B cell (primary cell): ENCODE data around the gene GIGYF2. TPM values are rescaled to one million over a fixed set of nuclear protein-coding genes. Genes with fewer than 3 reads are reported as not detected.
"Not testable (repeated sequence)": the region's sequence is repeated elsewhere in the genome, so short reads cannot be mapped to it uniquely, and the experiment has no call there.

ENCODE experiments used
- ATAC-seq: fragments of 200-7000 bp; cut with Tn5 transposase; one replicate; pipeline ENCODE4 v1.10.0; 2021; ENCODE audit warnings: low read depth, mild to moderate bottlenecking, moderate number of reproducible peaks, moderate library complexity
- CTCF ChIA-PET: fragments of 350-600 bp; sonication (Branson Sonifier 250); formaldehyde crosslinking; loops from one replicate; lab custom pipeline; 2021; ENCODE audit warnings: antibody characterized with exemption, inconsistent platforms; lab: Charles Lee
- POLR2A ChIA-PET: fragments of 350-600 bp; sonication (Branson Sonifier 250); formaldehyde crosslinking; loops from one replicate; lab custom pipeline; 2021; ENCODE audit warnings: antibody characterized with exemption; lab: Charles Lee
- DNase-seq: peaks from one replicate; pipeline ENCODE4 v3.0.0; 2013
- H2AFZ ChIP-seq: 2 replicates; pipeline ENCODE4 v1.6.1; 2012; ENCODE audit warnings: mild to moderate bottlenecking, low read depth, low read length; ENCODE audit not compliant: insufficient read depth, poor library complexity, severe bottlenecking
- H3K27ac ChIP-seq, 2 donors: 1 replicate in 1 of 2; 2 replicates in 1 of 2; pipeline ENCODE4 v1.5.1; 2012 to 2013; ENCODE audit warnings: low read length in 2 of 2, mild to moderate bottlenecking in 2 of 2, moderate library complexity in 1 of 2
- H3K27me3 ChIP-seq, 4 experiments: fragments of 200-600 bp in 1 of 4; sonication (generic) in 1 of 4; replicated peaks in 1 of 4; 1 replicate in 2 of 4; 2 replicates in 2 of 4; pipeline versions ENCODE4 v1.6.1 to v1.7.0; 2013 to 2016; ENCODE audit warnings: low read length in 3 of 4, mild to moderate bottlenecking in 2 of 4, mixed read lengths in 1 of 4, moderate library complexity in 1 of 4; ENCODE audit not compliant: insufficient read depth in 4 of 4, control insufficient read depth in 3 of 4; ENCODE audit errors: control extremely low read depth in 1 of 4
- H3K36me3 ChIP-seq, 2 experiments: replicated peaks in 1 of 2; 1 replicate in 1 of 2; 2 replicates in 1 of 2; pipeline versions ENCODE4 v1.6.1 to v1.7.1; 2013; ENCODE audit warnings: low read length in 1 of 2; ENCODE audit not compliant: insufficient read depth in 2 of 2, control insufficient read depth in 1 of 2; ENCODE audit errors: control extremely low read depth in 1 of 2, extremely low read depth in 1 of 2
- H3K4me1 ChIP-seq, 2 donors: fragments of 200-600 bp in 1 of 2; sonication (generic) in 1 of 2; 1 replicate in 1 of 2; 2 replicates in 1 of 2; pipeline versions ENCODE4 v1.5.1 to v1.6.1; 2013 to 2017; ENCODE audit warnings: low read length in 2 of 2; ENCODE audit not compliant: control insufficient read depth in 2 of 2, insufficient read depth in 2 of 2
- H3K4me2 ChIP-seq: replicated peaks from 2 replicates; pipeline ENCODE3; 2012; ENCODE audit warnings: mild to moderate bottlenecking, low read depth, low read length; ENCODE audit not compliant: poor library complexity, severe bottlenecking
- H3K4me3 ChIP-seq, 5 experiments: fragments of 200-600 bp in 1 of 5; sonication (generic) in 1 of 5; 1 replicate in 3 of 5; 2 replicates in 2 of 5; pipeline versions ENCODE4 v1.5.1 to v1.7.0; 2011 to 2016; ENCODE audit warnings: low read length in 4 of 5, mild to moderate bottlenecking in 4 of 5, low read depth in 2 of 5, control low read depth in 1 of 5, moderate library complexity in 1 of 5; ENCODE audit not compliant: insufficient read depth in 1 of 5; ENCODE audit errors: control extremely low read depth in 1 of 5, extremely low read depth in 1 of 5
- H3K79me2 ChIP-seq: fragments of 200-600 bp; sonication (generic); one replicate; pipeline ENCODE4 v1.6.0; 2016; ENCODE audit warnings: low read length; ENCODE audit not compliant: control insufficient read depth, insufficient read depth
- H3K9ac ChIP-seq: fragments of 200-600 bp; sonication (generic); 2 replicates; pipeline ENCODE4 v1.6.1; 2017; ENCODE audit warnings: mild to moderate bottlenecking, low read length, moderate library complexity
- H3K9me3 ChIP-seq, 3 donors: one replicate each; pipeline versions ENCODE4 v1.6.1 to v1.7.1; 2013; ENCODE audit warnings: low read length in 2 of 3; ENCODE audit not compliant: control insufficient read depth in 2 of 3, insufficient read depth in 1 of 3; ENCODE audit errors: control extremely low read depth in 1 of 3
- H4K20me1 ChIP-seq: 2 replicates; pipeline ENCODE4 v1.6.0; 2012; ENCODE audit warnings: mild to moderate bottlenecking, low read length; ENCODE audit not compliant: insufficient read depth, control insufficient read depth, poor library complexity, severe bottlenecking
- H3K27ac Mint-ChIP-seq: one replicate; pipeline ENCODE4 v1.8.0; 2021; ENCODE audit warnings: mixed read lengths
- H3K27me3 Mint-ChIP-seq: one replicate; pipeline ENCODE4 v1.8.0; 2021; ENCODE audit warnings: mixed read lengths
- H3K4me1 Mint-ChIP-seq: one replicate; pipeline ENCODE4 v1.8.0; 2021; ENCODE audit warnings: mixed read lengths
- H3K4me3 Mint-ChIP-seq: one replicate; pipeline ENCODE4 v1.8.0; 2021; ENCODE audit warnings: mixed read lengths
- H3K9me3 Mint-ChIP-seq: one replicate; pipeline ENCODE4 v1.8.0; 2022; ENCODE audit warnings: mixed read lengths; ENCODE audit not compliant: insufficient read depth
- EZH2 ChIP-seq: IDR thresholded peaks from 2 replicates; pipeline ENCODE4 v1.6.1; 2012; ENCODE audit warnings: borderline replicate concordance, low read depth, mild to moderate bottlenecking, moderate library complexity, low read length; ENCODE audit not compliant: insufficient read depth, poor library complexity, severe bottlenecking
- WGBS: methylation state at CpG from one replicate; pipeline ENCODE4 v1.1.5; 2013; ENCODE audit warnings: missing lambda C conversion rate; ENCODE audit not compliant: insufficient coverage; 5-methylcytosine and 5-hydroxymethylcytosine counted together
- intact Hi-C: fragments of 100-400 bp; cut with micrococcal nuclease; formaldehyde crosslinking; loops from one replicate; pipeline ENCODE4 v1.10.0; 2022
- polyA plus RNA-seq: library from polyadenylated mRNA; depleted of rRNA; stranded (reverse); fragments of >200 nt; gene quantifications from 2 replicates; pipeline ENCODE4 v1.2.3, GENCODE V29; 2012
- total RNA-seq, 2 donors: library from RNA; stranded (reverse); fragments of 120-200 nt in 1 of 2; gene quantifications; 1 replicate in 1 of 2; 2 replicates in 1 of 2; pipeline versions ENCODE4 v1.2.3 to v1.2.4, GENCODE V29; 2013 to 2022
- TF ChIP-seq, protein P1 (sequence below): fragments of 200-600 bp; IDR thresholded peaks from one replicate; pipeline ENCODE4 v1.8.0; 2022; ENCODE audit warnings: antibody characterized with exemption, mild to moderate bottlenecking

The GIGYF2 gene
- total and polyA plus RNA-seq, 2 donors (not counting 1 experiment from before 2014, with no cell fraction given): 7.2 to 108 TPM

DNA sequence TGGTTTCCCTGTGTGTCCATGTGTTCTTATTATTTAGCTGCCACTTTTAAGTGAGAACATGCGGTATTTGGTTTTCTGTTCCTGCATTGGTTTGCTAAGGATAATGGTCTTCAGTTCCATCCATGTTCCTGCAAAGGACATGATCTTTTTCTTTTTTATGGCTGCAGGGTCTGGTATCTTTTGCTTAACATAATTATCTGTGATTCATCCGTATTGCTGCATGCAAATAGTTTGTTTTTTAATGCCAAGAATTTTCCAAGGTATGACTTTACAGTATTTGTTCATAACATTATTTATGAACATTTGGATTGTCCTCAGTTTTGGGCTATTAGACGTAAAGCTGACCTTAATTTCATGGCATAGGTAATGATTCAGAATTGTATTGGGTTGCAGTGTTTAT, 17.8 kb downstream of the GIGYF2 start:
- Histone ChIP-seq H3K9me3 (peaks cover 0 to 2% (median 0%) of the 10 kb centered on the region in 3 donors), H3K27me3 (no peaks in the 10 kb centered on the region), H2AFZ (no peak overlapping the region), H3K4me3 (no peak overlapping the region), H3K79me2 (peaks cover 93% of the 10 kb centered on the region), H3K4me1 (no peaks in the 10 kb centered on the region), H4K20me1 (peaks cover 67% of the 10 kb centered on the region), H3K36me3 (peaks cover 10 to 29% of the 10 kb centered on the region in 2 experiments), H3K9ac (no peak overlapping the region), H3K4me2 (no peak overlapping the region), H3K27ac (no peak overlapping the region)
- no peak for TF ChIP-seq EZH2
- TF ChIP-seq, protein P1, sequence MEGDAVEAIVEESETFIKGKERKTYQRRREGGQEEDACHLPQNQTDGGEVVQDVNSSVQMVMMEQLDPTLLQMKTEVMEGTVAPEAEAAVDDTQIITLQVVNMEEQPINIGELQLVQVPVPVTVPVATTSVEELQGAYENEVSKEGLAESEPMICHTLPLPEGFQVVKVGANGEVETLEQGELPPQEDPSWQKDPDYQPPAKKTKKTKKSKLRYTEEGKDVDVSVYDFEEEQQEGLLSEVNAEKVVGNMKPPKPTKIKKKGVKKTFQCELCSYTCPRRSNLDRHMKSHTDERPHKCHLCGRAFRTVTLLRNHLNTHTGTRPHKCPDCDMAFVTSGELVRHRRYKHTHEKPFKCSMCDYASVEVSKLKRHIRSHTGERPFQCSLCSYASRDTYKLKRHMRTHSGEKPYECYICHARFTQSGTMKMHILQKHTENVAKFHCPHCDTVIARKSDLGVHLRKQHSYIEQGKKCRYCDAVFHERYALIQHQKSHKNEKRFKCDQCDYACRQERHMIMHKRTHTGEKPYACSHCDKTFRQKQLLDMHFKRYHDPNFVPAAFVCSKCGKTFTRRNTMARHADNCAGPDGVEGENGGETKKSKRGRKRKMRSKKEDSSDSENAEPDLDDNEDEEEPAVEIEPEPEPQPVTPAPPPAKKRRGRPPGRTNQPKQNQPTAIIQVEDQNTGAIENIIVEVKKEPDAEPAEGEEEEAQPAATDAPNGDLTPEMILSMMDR: no peak
- H3K9me3 Mint-ChIP-seq: no peaks in the 10 kb centered on the region
- no CpG with 5 or more reads among the region's 3 CpGs for WGBS
- intact Hi-C loops: no loop called here
- ATAC-seq (no peak), DNase-seq (no peak)
- no peak overlapping the region for H3K27ac Mint-ChIP-seq
- no peak overlapping the region for H3K4me3 Mint-ChIP-seq
- POLR2A ChIA-PET: no interaction called here
- peaks cover 15% of the 10 kb centered on the region for H3K4me1 Mint-ChIP-seq
- CTCF ChIA-PET: no interaction called here
- no peaks in the 10 kb centered on the region for H3K27me3 Mint-ChIP-seq

DNA sequence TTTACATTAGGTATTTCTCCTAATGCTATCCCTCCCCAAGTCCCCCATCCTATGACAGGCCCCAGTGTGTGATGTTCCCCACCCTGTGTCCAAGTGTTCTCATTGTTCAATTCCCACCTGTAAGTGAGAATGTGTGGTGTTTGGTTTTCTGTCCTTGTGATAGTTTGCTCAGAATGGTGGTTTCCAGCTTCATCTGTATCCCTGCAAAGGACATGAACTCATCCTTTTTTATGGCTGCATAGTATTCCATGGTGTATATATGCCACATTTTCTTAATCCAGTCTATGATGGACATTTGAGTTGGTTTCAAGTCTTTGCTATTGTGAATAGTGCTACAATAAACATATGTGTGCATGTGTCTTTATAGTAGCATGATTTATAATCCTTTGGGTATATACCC, 22.9 kb downstream of the GIGYF2 start:
- H3K9ac ChIP-seq, CTCF ChIA-PET, H3K4me3 ChIP-seq, H3K27ac ChIP-seq, H3K9me3 Mint-ChIP-seq, intact Hi-C loops, DNase-seq, POLR2A ChIA-PET, H2AFZ ChIP-seq, H3K4me2 ChIP-seq, H3K4me3 Mint-ChIP-seq, H3K27ac Mint-ChIP-seq, H3K4me1 ChIP-seq, H3K9me3 ChIP-seq, H3K27me3 Mint-ChIP-seq, ATAC-seq, H3K27me3 ChIP-seq: not testable (repeated sequence)
- peaks cover 23% of the 10 kb centered on the region for H3K4me1 Mint-ChIP-seq
- Histone ChIP-seq H3K36me3 (peaks cover 7 to 28% of the 10 kb centered on the region in 2 experiments), H3K79me2 (peaks cover 75% of the 10 kb centered on the region), H4K20me1 (peaks cover 62% of the 10 kb centered on the region)
